ENCODE data around the gene RAB11FIP4. TPM values are rescaled to one million over a fixed set of nuclear protein-coding genes. Genes with fewer than 3 reads are reported as not detected.

Gene RAB11FIP4
- total and polyA plus RNA-seq, 8 donors = 6.5 to 42.7 (median 24.5) TPM

DNA sequence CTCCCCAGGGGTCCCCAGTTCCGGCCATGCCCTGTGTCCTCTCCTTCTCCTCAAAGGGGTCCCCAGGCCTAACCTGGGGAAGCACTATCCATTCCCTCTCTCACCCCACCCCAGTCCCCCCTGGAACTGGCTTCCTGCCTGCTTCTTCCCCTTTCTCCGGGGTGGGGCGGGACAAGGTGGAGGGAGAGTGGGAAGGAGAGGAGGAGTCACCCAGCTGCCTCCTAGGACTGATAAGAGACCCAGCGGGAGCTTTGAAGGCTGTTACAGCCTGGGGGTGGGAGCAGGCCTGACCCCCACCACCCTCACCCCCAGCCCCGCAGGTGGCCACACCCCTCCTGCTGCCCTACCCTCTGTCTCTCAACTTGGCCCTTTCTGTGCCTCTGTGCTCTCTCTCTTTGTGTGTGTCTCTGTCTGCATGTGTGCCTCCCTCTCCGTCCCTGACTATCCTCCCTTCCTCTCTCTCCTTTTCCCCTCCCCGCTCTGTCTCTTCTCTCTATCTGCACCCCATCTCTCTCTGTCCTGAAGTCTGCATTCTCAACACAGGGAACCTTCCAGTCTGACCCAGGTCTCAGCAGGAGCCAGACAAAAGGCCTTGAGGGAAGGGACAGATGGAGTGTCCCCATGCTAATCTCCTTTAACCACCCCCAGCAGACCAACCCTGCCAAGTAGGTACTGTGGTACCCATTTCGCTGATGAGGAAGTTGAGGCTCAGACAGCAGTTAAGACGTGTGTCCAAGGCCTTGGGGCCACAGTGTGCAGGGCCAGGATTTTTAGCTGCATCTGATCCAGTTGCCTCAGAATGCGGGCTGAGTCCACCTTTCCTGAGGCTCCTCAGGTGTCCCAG is 66.1 kb downstream of the RAB11FIP4 start:
- no peak overlapping the region for H3K4me3 ChIP-seq
- TF ChIP-seq, protein P1, sequence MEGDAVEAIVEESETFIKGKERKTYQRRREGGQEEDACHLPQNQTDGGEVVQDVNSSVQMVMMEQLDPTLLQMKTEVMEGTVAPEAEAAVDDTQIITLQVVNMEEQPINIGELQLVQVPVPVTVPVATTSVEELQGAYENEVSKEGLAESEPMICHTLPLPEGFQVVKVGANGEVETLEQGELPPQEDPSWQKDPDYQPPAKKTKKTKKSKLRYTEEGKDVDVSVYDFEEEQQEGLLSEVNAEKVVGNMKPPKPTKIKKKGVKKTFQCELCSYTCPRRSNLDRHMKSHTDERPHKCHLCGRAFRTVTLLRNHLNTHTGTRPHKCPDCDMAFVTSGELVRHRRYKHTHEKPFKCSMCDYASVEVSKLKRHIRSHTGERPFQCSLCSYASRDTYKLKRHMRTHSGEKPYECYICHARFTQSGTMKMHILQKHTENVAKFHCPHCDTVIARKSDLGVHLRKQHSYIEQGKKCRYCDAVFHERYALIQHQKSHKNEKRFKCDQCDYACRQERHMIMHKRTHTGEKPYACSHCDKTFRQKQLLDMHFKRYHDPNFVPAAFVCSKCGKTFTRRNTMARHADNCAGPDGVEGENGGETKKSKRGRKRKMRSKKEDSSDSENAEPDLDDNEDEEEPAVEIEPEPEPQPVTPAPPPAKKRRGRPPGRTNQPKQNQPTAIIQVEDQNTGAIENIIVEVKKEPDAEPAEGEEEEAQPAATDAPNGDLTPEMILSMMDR (IDR thresholded peaks at IDR 0.05) = no peak
- ATAC-seq (no peak), DNase-seq (no peak), FAIRE-seq (no peak)
- H3K27ac ChIP-seq = no peak overlapping the region
- 66 to 69% methylated on average over 9 to 10 of the region's 10 CpGs for WGBS, 2 donors
- H3K4me1 ChIP-seq = no peaks in the 10 kb centered on the region
- H3K36me3 ChIP-seq = no peaks in the 10 kb centered on the region
- no peaks in the 10 kb centered on the region for H3K9me3 ChIP-seq
- intact Hi-C loops (cut with DNase I) = no loop called here
- H3K27me3 ChIP-seq = no peaks in the 10 kb centered on the region

DNA sequence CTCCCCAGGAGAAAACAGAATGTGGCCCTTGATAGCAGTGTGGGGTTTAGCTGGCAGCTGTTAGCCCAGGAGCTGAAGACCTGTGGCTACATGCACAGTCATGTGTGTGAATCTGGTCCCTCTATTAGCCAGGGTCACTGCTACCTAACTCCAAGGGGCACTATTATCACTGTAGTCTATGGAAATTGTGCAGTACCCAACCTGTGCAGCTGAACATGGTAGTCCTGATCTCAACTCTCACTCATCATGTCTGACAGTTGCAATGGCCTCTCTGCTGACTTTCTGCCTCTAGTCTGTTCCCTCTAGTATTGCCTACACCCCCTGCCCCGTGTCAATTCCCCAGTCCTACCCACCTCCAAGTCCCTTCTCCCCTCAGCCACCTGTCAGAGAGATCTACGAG is 67.4 kb downstream of the RAB11FIP4 start:
- no peaks in the 10 kb centered on the region for H3K4me1 ChIP-seq
- ATAC-seq = no peak
- 73 to 75% methylated on average over 2 of the region's 2 CpGs for WGBS, 2 donors
- no peak overlapping the region for H3K4me3 ChIP-seq
- no peaks in the 10 kb centered on the region for H3K9me3 ChIP-seq
- DNase-seq = no peak
- H3K27me3 ChIP-seq = no peaks in the 10 kb centered on the region
- no peak overlapping the region for H3K27ac ChIP-seq
- FAIRE-seq = no peak
- TF ChIP-seq, protein P1 (IDR thresholded peaks at IDR 0.05) = no peak
- H3K36me3 ChIP-seq = no peaks in the 10 kb centered on the region
- intact Hi-C loops (cut with DNase I) = no loop called here

DNA sequence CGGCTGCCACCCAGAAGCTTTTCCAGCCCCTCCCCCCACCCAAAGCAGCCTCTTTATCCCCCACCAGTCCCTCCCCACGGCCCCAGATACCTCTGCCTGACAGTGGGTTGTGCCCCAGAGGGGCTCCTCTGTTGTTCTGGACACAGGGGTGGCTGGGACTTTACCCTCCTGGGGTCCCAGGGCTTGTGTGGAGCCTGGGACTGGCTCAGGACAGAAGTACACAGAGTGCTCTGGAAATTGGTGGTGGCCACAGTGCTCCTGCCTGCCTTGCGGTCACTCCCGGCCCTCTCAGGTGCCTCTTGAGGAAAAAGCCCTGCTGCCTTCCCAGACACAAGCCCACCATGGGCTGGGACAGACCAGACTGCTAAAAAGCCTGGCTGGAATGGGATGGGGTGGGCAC is 68.2 kb downstream of the RAB11FIP4 start:
- Histone ChIP-seq H3K27me3 (no peaks in the 10 kb centered on the region), H3K4me3 (no peak overlapping the region), H3K9me3 (no peaks in the 10 kb centered on the region), H3K27ac (no peak overlapping the region), H3K36me3 (no peaks in the 10 kb centered on the region), H3K4me1 (no peaks in the 10 kb centered on the region)
- ATAC-seq = no peak
- no peak for FAIRE-seq
- DNase-seq = no peak
- intact Hi-C loops (cut with DNase I) = no loop called here
- TF ChIP-seq, protein P1 (IDR thresholded peaks at IDR 0.05) = no peak
- WGBS, 2 donors = 78 to 88% methylated on average over 4 of the region's 4 CpGs

DNA sequence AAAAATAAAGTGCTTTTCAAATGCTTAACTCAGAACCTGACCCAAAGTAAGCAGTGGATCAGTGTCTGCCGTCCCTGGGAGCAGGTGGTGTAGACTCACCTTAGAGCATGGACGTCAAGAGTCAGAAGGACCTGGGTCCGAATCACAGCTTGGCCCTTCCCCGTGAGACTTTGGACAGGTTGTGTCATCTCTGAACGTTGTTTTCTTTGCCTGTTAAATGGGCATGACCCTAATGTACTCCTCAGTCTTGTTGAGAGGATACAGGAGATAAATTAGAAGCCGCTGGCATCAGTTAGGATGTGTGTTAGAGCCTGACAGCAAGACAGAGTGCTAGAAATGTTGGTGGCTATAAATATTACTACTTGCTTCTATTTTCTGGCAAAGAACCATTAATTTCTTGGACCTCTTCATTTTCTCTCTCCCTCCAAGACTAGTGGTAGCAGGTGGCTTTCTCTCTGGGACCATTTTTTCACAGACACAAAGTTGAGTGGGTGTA is 68.8 kb downstream of the RAB11FIP4 start:
- WGBS, 2 donors = 67 to 71% methylated on average over 6 of the region's 6 CpGs

More for the DNA sequence above, 68.8 kb downstream of the RAB11FIP4 start:
- no peak for ATAC-seq
- TF ChIP-seq, protein P1 (IDR thresholded peaks at IDR 0.05) = no peak
- Histone ChIP-seq H3K4me3 (no peak overlapping the region), H3K27ac (no peak overlapping the region), H3K27me3 (no peaks in the 10 kb centered on the region), H3K9me3 (no peaks in the 10 kb centered on the region), H3K4me1 (no peaks in the 10 kb centered on the region), H3K36me3 (no peaks in the 10 kb centered on the region)
- DNase-seq = no peak
- FAIRE-seq = no peak
- intact Hi-C loops (cut with DNase I) = no loop called here

Measured in pancreas (tissue), 10 donors.